GM19452 (cell line): ENCODE measurements around the gene CCDC60.

Experiments used
- ATAC-seq: cut with Tn5 transposase; IDR thresholded peaks from one replicate; pipeline ENCODE4 v1.9.1; 2021; ENCODE audit not compliant: unreplicated experiment

Gene CCDC60

DNA sequence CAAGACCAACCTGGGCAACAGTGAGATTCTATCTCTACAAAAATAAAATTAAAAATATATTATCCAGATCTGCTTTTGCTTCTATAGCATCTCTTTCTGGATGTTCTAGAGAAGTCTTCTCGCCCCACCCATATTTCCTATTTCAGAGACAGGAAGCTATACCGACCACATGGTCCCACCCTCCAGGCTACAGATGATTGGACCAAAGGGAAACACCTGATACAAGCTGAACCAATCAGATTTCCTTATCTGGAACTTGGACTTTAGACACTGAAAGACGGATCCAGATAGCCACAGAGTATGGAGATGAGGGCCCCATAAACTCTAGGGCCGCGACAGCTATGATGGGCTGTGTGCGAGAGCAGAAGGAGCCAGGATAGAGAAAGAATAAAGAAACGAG is 48.7 kb downstream of the CCDC60 start:
- no peak for ATAC-seq

DNA sequence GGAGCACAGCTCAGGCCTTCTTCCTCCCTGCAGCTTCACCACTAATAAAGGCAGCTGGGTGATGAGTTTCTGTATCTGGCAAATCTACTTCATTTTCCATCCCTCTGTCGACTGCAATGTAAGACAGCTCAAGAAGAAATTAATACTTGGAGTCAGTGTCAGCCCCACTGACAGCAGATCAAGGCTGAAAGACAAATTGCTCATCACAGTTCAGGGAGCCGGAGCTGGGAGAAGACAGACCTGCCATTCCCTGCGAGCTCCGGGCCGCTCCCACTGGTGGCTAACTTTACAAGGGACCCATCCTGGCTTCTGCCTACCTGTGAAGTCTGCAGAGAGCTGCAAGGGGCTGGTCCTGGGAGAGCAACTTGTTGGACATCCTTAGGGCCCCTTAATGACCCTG is 49.8 kb downstream of the CCDC60 start:
- ATAC-seq: no peak

DNA sequence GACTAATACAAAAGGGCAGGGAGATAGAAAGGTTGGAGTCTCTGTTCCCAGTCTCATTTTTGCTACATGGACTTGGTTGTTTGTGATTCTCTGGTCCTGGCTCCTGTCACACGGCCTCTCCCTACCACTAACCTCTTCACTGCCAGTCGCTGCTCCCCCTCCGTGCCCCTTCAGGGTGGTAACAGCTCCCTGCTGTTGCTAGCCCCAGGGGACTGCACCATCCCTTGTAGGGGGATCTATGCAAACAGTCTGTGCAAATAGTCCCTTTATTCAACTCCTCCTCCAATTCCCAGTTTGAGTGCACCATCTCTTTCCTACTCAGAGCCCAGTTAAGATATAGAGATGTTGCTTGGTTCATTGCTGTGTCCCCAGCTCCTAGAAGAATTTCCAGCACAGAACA is 51.1 kb downstream of the CCDC60 start:
- ATAC-seq: no peak

DNA sequence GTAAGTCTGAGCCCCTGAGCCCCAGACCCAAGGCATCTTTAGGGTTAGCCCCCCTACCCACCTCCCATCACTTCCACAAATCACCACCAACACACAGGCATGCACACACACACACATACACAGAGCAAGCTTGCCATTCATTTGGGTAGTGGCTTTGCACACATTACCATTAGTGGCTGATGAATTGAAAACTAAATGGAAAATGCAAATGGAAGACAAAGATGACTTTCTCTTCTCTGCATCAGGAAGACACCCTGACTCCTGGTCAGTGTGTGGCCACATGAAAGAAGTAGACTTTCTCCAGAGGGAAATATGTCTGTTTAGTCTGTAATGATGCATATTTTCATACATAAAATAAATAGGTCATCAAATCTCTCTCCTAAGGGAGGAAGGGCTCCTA is 55.2 kb downstream of the CCDC60 start:
- ATAC-seq: no peak

DNA sequence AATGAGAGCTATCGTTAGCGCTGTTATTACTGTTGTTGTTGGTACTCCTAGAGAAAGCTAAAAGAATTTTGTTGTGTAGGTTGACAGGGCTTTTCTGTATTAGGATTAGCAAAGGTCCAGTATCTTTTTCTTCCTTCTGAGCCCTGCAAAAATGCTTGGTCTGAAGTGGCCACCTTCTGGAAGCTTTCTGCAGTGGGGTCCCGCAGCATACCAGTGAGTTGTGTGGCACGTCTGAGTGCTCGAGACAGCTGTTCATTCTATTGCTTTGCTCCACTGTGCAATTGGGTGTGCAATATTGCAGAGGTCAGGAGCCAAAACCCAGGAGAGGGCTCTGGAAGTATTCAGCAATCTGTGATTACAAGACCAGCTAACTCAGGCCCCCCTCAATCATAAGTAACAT is 57.1 kb downstream of the CCDC60 start:
- no peak for ATAC-seq

DNA sequence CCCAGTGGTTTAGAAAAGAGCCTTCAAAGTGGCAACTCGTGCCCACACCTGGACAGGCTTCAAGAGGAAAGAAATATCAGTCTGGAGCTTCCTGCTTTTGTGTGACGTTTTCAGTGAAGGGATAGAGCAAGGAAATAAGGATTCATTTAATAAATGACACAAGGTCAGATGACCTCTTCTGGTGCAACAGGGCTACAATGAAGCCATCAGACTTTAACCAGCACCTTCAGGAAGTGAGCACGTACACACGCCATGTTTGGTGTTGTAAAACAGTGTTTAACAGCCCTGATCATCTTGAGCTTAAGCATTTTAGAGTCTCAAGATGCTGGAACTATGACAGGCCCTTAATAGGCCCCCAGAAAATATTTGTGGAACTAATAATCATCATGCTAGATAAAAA is 59.1 kb downstream of the CCDC60 start:
- no peak for ATAC-seq

DNA sequence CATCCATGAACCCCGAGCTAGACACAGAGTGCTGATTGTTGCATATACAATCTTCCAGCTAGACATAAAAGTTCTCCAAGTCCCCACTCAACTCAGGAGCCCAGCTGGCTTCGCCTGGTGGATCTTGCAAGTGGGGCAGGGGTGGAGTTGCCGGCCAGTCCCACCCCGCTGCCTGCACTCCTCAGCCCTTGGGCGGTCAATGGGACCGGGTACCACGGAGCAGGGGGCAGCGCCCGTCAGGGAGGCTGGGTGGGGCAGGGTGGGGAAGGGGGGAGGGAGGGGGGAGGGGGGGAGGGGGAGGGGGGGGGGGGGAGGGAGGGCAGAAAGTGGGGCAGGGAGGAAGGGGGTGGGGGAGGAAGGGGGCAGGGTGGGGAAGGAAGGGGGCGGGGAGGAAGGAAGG is 63.0 kb downstream of the CCDC60 start:
- ATAC-seq: no peak

DNA sequence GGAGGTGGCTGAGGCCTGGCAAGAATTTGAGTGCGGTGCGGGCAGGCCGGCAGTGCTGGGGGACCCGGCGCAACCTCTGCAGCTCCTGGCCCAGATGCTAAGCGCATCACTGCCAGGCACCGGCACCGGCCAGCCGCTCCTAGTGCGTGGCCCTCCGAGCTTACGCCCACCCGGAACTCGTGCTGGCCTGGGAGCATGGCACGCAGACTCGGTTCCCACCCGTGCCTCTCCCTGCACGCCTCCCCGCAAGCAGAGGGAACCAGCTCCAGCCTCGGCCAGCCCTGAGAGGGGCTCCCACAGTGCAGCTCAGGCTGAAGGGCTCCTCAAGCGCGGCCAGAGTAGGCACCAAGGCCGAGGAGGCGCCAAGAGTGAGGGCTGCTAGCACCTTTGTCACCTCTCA is 63.7 kb downstream of the CCDC60 start:
- ATAC-seq: no peak

DNA sequence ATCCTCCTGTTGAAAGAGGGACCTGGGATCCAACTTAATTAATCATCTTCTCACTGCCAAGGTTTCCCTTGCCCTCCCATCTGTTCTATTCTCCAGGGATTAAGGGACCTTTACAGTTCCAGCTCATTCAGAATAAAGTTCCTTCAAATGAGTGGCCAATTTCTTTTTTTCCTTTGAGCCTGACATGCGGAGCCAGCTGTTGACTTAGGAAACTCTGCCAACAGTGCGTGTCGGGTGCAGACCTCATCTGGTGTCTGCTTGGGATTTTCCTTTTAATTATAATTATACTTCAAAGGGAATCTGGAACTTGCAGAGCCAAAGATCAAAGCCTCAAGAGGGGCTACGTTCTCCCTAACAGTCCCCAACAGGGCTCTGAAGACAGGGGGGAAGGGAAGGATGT is 64.8 kb downstream of the CCDC60 start:
- no peak for ATAC-seq

DNA sequence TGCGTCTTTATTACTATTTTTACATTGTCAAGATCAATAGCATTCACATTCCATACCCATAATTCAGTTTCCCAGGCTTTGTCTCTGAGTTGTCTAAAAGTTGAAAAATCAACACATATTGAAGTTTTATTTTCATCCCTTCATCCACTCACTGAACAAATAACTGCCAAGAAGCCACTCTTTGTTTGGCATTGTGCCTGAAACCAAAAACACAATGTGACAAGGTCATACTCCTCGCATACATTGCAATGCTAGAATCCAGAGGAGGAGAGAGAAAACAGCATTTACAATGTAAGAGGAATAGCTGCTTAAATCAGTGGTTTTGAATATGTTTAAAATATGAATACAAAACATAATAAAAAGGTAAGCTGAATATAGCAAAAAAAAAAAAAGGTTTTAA is 71.8 kb downstream of the CCDC60 start:
- ATAC-seq: no peak

DNA sequence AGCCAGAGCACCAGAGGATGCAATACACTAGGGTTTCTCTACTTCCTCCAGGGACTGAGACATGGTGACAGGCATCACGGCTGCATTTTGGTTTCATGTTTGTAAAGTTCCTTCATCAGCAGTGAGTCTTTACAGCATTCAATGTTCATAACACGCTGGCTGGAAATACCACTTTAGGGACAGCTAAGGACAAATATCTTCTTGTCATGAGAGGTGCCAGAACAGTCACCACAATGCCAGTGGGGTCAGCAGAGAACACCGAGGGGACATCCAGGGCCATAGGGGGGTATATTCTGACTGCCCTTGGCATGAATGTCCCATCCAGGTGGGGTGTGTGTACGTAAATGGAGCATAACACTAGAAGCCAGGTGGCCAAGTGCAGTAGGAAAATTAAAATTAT is 72.3 kb downstream of the CCDC60 start:
- no peak for ATAC-seq

DNA sequence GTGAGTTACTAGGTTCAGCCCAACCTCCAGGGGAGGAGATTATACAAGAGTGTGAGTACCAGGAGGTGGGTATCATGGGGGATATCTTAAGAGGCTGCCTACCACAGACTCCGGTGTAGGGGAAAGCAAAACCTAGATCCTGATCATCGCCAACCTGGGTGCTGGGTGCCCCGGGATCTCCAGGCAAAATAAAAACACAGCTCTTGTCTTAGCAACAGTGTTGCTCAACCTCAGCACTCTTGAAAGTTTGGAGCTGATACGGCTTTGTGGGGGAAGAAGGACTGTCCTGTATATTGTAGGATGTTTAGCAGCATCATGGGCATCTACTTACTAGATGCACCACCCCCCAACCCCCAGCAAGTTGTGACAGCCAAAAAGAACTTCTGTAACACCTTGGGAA is 74.5 kb downstream of the CCDC60 start:
- ATAC-seq: no peak

DNA sequence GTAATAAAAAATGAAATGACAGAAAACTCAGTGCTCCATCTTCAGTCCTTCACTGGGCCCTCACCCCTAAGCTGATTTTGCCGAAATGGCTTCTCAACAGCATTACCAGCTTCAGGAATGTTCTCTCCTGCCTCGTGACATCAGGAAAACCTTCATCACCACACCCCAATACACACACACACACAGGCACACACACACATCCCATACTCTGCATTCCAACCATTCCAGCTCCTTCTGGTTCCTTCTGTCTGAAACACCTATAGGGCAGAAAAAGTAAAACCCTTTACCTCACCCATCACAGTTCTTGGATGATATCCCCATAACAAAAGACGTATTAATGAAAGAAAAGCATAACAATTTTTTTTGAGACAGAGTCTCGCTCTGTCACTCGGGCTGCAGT is 75.9 kb downstream of the CCDC60 start:
- no peak for ATAC-seq

DNA sequence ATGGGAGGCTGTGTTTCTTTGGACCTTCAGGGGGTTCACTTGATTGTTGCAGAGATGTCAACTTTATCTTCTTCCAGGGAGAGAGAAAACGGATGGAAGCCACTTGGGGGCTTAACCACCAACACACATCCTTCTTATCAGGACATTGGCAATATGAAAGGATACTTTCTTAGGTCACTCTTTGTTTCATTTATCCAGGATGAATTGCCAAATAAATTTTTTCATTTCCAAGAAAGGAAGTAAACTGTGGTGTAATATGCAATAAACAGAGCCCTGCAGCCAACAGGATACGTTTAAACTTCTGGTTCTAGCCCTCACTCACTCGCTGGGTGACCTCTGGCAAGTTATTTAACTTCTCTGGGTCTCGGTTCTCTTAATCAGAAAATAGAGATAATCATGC is 77.8 kb downstream of the CCDC60 start:
- ATAC-seq: no peak

DNA sequence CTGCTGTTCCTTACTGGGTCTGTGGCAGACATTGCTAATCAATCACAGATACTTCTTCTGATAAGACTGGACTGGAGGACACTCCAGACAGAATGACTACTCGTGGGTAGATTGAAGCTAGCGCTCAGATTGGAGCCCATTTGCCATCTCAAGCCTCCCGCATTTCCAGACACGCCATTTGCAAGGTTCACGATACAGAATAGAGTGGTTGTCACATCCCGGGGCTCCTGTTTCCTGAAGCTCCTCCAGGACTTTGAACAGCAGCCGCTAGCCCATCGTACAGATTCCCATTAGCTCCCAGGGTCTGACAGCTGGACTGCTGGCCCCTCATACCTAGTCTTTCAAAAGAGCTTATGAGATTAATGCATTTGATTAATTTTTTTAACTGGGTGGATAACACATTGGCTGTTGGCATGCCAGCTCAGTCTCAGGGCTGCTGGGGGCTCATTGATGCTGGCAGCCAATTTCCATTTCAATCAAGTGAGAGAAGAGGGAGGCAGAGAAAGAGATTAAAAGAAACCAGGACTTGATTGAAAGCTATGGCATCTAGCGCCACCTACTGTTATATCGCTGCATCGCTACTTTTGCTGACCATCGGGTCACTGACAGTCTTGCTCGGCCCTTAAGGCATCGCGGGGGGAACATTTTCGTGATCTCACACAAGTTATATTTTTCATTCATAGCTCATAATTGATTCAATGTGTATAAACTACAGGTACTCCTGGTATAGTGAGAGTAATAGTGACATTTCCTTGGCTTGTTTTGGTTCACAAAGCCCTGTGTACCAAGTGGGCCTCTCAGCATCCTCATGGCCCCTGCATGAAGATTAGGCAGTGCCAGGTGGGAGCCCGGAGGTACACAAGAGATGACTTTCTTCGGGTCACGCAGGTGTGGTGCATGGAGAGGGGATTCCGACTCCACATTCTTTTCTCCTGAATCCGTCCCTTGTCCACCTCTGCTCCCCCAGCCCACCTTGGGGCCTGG is 78.6 kb downstream of the CCDC60 start:
- ATAC-seq: no peak

DNA sequence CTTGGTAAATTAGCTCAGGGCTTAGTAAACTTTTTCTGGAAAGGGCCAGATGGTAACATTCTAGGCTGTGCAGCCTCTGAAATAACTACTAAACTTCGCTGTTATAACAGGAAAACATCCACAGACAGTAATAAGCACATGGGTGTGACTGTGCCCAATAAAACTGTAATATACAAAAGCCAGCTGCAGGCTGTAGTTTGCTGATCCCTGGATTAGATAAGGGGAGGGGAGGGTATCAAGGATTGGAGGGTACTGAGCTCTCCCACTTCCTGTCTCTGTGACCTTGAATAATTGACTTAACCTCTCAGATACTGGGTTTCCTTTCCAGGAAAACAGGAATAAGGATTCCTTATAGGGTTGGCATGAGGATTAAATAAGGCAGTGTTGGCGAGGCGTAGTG is 81.2 kb downstream of the CCDC60 start:
- ATAC-seq: no peak

DNA sequence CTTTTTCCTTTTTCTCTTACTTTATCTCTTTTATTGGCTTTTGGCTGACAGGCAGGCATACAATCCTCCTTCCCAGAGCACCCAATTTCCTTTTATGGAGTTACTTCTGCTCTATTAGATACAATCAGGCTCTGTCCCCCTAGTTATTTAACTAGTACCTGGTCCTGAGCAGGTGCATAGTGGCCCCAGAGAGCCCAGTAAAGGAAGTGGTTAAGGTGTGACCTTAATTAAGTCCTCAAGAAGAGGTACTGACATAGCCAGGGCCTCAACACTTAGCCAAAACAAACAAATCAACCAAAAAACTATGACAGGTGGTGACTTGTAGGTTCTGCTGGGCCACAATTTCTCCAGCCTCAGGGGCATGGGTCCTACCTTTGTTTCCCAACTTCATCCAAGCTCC is 82.9 kb downstream of the CCDC60 start:
- ATAC-seq: no peak

DNA sequence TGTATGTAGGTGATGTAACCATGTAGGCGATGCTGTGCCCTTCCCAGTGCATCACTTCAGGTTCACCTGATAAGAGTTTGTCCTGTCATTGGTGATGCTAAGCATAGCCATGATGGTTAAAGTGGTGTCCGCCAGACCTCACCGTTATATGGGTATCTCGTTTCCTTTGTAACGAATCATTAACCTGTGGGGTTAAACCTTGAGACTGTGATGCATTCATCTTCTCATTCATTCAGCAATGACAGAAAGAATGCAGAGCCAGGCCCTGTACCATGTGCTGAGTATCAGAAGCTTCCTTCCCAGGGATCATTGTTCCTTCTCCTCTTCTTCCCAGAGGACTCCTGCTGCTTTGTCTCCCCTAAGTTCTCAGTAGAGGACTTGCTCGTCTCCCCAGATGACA is 84.9 kb downstream of the CCDC60 start:
- no peak for ATAC-seq

DNA sequence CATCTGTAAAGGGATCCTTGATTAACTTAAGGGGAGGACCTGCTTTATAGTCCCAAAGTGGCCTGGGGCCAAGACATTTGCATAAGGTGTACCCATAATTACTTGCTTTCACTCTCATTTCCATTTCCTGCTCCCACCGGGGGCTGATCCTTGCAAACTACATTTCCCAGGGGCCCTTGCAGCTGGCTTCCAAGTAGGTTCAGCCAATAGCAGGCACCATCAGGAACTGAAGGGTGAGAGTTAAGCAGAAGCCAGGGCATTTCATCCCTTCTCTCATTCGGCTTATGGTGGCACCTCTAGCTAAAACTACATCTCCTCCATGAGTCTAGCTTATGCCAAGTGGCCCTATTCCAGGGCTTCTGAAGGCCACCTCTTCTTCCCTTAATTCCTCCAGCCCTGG is 88.8 kb downstream of the CCDC60 start:
- ATAC-seq: no peak

DNA sequence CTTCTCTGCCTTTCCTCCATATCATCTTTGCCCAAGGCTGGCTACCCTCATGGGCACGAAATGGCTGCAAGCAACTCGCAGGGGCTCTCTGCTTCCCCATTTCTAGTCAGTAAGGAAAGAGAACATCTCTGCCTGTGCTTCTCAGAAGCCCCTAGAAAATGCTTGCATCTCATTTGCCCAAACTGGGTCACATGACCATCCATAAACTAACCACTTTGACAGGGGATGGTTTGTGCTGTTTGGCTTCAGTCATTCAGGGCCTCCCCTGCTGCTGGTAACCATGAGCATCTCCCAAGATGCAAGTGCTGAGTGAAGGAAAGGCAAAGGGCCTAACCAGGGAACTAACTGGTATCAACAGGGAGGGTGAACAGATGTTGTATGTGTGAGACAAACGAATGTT is 91.1 kb downstream of the CCDC60 start:
- no peak for ATAC-seq

DNA sequence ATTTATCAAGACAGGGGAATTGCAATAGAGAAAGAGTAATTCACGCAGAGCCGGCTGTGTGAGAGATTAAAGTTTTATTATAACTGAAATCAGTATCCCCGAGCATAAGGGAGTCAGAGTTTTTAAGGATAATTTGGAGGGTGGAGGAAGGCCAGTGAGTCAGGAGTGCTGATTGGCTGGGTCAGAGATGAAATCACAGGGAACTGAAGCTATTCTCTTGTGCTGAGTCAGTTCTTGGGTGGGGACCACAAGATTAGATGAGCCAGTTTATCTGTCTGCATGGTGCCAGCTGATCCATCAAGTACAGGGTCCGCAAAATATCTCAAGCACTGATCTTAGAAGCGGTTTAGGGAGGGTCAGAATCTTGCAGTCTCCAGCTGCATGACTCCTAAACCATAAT is 96.6 kb downstream of the CCDC60 start:
- no peak for ATAC-seq

DNA sequence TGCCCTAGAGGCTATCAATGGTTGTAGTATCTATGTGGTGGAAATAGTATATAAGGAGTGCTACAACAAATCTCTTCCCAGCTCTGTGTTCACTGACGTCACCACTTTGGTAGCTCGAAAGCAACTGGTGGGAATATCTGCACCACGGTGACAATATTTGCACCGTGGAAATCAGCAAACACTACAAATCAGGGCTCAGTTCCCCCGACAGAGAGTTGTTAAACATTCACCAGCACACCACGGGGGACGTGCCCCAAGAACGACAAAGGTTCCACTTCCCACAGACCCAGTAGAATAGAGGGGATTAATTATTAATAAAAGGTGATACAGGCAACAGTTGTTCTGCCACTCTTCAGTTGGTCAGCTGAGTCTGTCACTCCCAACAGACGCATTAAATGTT is 98.4 kb downstream of the CCDC60 start:
- no peak for ATAC-seq

DNA sequence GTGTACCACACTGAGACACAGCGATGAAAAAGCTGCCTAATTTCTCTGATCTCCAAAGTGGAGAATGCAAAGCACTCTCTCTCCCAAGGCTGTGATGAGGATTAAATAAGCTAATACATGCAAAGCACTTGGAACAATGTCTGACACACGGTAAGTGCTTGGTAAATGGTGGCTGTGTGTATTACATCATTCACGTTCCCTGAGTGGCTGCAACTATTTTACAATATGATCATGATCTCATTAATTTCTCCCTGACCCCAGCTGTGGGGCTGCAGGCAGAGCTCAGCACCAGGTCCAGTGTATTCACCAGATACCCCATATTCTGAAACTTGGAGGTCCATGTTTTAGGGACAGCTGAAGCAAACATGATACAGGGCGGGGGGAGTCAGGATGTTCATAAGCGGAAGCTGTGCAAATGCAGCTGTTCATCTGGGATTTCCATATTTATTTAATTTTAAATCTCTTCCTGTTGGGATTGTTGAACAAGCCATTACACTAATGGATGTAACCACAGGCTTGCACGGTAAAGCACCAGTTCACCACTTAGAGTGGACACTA is 106.4 kb downstream of the CCDC60 start:
- no peak for ATAC-seq
